Measurements from ENCODE around the gene MYOG.
A peak's percentile ranks its signal among the peaks of the same experiment; 100 is the strongest.

The MYOG gene

DNA sequence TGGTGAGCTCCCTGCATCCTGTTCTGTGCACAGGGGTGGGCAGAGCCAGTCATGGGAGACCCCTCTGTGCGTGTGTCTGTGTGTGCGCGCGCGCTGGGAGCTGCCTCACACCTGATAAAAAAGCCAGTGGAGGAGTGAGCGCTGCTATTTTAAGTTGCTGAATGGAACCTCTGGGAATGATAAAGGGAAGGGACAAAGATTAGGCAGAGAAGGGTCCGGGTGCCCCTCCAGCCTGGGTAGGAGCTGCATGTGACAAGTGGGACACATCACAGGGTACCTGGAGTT lies 42.6 kb upstream of the MYOG start:
- H3K4me3 ChIP-seq (ENCODE audit: low read depth, low read length): no peak overlapping the region
- TF ChIP-seq, protein P1, sequence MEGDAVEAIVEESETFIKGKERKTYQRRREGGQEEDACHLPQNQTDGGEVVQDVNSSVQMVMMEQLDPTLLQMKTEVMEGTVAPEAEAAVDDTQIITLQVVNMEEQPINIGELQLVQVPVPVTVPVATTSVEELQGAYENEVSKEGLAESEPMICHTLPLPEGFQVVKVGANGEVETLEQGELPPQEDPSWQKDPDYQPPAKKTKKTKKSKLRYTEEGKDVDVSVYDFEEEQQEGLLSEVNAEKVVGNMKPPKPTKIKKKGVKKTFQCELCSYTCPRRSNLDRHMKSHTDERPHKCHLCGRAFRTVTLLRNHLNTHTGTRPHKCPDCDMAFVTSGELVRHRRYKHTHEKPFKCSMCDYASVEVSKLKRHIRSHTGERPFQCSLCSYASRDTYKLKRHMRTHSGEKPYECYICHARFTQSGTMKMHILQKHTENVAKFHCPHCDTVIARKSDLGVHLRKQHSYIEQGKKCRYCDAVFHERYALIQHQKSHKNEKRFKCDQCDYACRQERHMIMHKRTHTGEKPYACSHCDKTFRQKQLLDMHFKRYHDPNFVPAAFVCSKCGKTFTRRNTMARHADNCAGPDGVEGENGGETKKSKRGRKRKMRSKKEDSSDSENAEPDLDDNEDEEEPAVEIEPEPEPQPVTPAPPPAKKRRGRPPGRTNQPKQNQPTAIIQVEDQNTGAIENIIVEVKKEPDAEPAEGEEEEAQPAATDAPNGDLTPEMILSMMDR (IDR thresholded peaks at IDR 0.05; ENCODE audit: low read depth, low read length): no peak

DNA sequence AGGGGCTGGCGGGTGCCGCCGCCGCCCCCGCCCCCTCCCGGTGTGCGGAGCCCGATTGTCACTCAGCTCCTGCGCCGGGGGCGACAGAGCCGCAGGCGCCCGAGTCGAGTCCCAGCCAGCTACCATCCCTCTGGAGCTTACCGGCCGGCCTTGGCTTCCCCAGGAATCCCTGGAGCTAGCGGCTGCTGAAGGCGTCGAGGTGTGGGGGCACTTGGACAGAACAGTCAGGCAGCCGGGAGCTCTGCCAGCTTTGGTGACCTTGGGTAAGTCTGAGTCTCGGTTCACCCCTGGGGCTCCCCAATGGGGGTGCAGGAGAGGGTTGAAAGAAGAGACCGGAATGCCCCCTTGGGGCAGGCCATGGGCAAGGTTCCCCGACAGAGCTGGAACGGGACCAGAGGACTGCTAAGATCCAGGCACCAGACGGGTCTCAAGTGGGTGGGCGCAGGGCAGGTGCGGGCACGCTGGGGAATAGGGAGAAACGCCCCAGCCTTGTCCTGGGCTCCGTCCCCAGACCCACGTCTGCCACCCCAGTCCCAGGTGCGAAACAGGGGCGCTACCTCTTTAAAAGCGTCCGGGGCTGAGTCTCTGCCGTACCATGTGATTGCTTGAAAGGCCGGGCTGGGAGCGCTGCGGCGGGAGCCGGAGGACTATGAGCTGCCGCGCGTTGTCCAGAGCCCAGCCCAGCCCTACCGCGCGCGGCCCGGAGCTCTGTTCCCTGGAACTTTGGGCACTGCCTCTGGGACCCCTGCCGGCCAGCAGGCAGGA lies 42.0 kb upstream of the MYOG start, which contains the start of gene ADORA1:
ADORA1 (plus strand) TSS at position 61 of the 765 bp plus-strand sequence. CDS start 1,116 bp downstream, outside the sequence.
- TF ChIP-seq, protein P1 (IDR thresholded peaks at IDR 0.05; ENCODE audit: low read depth, low read length): no peak
- H3K4me3 ChIP-seq (ENCODE audit: low read depth, low read length): no peak within 1 kb of the TSS

DNA sequence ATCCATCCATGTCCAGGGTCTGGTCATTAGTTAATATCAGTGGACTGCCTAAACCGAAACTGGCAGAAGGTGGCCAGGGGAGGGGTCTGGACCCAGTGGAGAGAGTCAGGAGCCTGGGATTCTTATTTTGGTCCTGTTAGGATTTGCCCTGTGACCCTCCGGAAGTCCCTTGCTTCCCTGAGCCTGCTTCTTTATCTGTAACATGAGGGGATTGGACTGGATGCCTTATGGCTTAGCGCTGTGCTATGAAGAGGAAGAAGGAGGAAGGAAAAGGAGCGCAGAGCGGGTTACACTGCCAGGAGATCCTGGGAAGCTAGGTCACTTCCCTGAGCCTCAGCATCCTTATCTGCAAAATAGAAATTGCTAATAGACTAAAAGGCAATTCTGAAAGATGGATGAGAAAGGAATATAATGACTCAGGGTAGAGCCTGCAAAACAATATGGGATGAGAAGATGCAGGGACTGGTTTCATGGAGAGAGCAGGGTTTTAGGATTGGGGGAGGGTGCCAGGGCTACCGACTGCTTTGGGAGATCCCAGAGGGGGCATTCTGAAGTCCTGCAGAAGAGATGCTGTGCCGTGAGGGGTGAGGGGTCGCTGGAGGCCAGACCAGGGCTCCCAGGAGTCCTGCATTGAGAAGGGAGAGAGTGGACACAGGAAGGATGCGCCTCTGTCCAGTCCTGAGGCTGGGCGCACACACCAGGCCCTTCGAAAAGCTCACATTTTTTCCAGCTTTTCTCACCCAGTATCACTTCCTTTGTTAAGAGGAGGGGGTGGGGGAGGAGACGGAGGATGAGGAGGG lies 41.3 kb upstream of the MYOG start:
- TF ChIP-seq, protein P1 (IDR thresholded peaks at IDR 0.05; ENCODE audit: low read depth, low read length): no peak
- H3K4me3 ChIP-seq (ENCODE audit: low read depth, low read length): no peak overlapping the region

DNA sequence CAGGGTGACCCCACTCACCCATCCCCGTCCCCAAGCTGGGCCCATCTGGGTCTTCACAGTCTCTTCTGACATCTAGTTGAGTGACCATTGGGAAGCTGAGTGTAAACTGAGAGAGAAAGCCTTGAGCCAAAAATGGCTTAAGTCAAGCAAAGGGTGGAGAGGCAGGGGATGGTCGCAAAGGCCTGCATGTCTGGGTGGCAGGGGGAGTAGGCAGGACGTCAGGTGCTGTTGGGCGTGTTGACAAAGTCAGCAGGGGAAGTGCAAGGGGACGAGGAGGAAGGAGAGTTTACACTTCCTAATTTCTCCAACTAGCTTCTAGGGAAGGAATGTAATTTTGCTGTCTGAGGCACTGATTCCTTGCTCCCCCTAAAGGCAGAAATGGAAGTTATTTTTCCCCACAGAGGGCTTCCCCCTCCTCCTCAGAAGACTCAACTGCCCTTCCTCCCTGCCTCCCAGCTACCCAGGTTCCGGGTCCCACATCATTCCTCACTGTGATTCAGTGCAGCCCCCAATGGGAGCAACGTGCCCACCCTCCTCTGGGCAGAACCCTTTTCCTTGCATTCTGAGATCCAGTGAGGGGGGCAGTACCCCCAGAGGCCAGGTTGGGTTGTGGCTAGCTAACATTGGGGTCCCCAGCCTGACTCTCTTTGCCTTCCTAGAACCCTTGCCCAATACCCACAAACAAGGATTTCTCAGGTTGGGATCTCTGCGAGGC lies 40.5 kb upstream of the MYOG start:
- H3K4me3 ChIP-seq (ENCODE audit: low read depth, low read length): no peak overlapping the region

DNA sequence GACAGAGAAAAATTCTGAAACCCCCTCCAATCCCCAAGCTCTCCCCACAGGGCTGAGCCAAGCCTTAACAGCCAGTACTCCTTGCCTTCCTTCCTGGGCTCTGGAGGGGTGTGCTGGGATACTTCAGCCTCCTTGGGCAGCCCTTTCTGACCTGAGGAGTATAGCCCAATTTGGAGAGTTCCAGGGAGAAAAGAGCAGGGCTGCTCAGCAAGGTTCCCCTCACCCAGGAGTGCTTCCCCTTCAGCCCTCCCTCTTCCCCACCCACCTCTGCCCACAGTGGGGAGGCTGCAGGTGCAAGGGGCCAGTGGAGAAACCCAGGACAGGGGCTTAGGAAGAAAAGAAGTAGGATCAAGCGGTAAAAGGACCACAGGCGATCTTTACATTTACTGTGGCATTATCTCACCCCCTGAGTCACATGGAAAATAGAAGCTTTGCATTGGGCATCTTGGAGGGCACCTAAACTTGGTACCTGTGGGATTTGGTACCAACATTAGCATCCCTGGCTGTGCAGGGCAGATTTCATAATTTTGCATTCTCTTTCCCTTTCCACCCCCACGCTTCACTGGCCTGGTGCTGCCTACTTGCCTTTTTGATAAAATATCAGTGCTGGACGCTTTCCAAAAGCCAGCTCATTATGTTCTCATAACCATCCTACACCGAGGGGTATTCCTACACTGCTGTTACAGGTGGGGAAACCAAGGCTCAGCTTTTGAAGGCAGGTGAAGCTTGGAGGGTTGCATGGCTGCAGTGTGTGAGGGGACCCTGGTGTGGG lies 38.9 kb upstream of the MYOG start:
- H3K4me3 ChIP-seq (ENCODE audit: low read depth, low read length): no peak overlapping the region
- TF ChIP-seq, protein P1 (IDR thresholded peaks at IDR 0.05; ENCODE audit: low read depth, low read length): no peak

More for the DNA sequence above, 40.5 kb upstream of the MYOG start:
- TF ChIP-seq, protein P1 (IDR thresholded peaks at IDR 0.05; ENCODE audit: low read depth, low read length): peak; percentile 38; the same call in 1 of the 2 replicates

DNA sequence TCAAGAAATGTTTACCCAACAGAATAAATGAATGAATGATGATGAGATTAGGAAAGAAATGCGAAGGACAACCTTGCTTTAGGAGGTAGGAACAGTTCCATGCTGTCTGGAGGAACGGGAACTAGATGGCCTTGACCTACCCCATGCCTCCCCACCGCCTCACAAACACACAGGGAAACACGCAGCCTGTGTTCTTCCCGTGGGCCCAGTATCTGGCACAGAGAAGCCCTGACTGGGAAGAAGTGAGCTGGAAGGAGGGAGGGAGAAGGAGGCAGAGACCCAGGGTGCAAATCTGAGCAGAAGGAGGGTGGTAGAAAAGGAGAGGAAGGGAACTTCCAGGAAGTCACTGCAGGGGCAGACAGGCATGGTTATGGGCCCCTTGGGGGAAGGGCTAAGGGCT lies 38.2 kb upstream of the MYOG start:
- H3K4me3 ChIP-seq (ENCODE audit: low read depth, low read length): no peak overlapping the region
- TF ChIP-seq, protein P1 (IDR thresholded peaks at IDR 0.05; ENCODE audit: low read depth, low read length): no peak
